HEK293 (cell line): ENCODE data around the gene OR2T8.

Experiments used
- CTCF ChIA-PET: fragments of 350-600 bp; formaldehyde crosslinking; extraction: SDS; loops from one replicate; lab custom pipeline; 2021; ENCODE audit warnings: antibody characterized with exemption; lab: Yijun Ruan, JAX
- POLR2A ChIA-PET: fragments of 300-600 bp; formaldehyde crosslinking; extraction: SDS; loops from one replicate; lab custom pipeline; 2020; ENCODE audit warnings: antibody characterized with exemption, inconsistent platforms; lab: Yijun Ruan, JAX
- H3K27ac ChIP-seq: fragments of 200-500 bp; sonication (Bioruptor generic); 2 replicates; pipeline ENCODE4 v1.5.1; 2014; ENCODE audit warnings: low read depth, low read length, control low read depth, inconsistent platforms; ENCODE audit errors: extremely low read depth
- H3K36me3 ChIP-seq, 2 experiments: fragments of 200-500 bp in 1 of 2; sonication (Bioruptor generic) in 1 of 2; 1 replicate in 1 of 2; 2 replicates in 1 of 2; pipeline ENCODE4 v1.5.1; 2014 to 2017; ENCODE audit warnings: inconsistent platforms in 2 of 2, low read length in 2 of 2; ENCODE audit not compliant: control insufficient read depth in 2 of 2, insufficient read depth in 1 of 2
- H3K4me1 ChIP-seq: fragments of 200-500 bp; sonication (Bioruptor generic); 2 replicates; pipeline ENCODE4 v1.5.1; 2014; ENCODE audit warnings: mild to moderate bottlenecking, low read length, inconsistent platforms; ENCODE audit not compliant: control insufficient read depth, insufficient read depth
- H3K4me3 ChIP-seq: 2 replicates; pipeline ENCODE4 v1.5.1; 2011; ENCODE audit warnings: low read depth, mild to moderate bottlenecking, control low read depth, low read length, moderate library complexity
- H3K9me3 ChIP-seq: fragments of 200-500 bp; sonication (Bioruptor generic); 2 replicates; pipeline ENCODE4 v1.5.1; 2014; ENCODE audit warnings: low read depth, low read length, inconsistent platforms; ENCODE audit not compliant: control insufficient read depth, insufficient read depth
- GLI2 ChIP-seq: fragments of 450-650 bp; formaldehyde crosslinking; IDR thresholded peaks from 2 replicates; pipeline ENCODE4; 2017; ENCODE audit warnings: missing biosample characterization, missing genetic modification characterization, low read depth, borderline replicate concordance
- HIC1 ChIP-seq: fragments of 450-650 bp; formaldehyde crosslinking; IDR thresholded peaks from 2 replicates; pipeline ENCODE4 v1.5.1; 2016; ENCODE audit warnings: missing biosample characterization, missing genetic modification characterization
- HOXC10 ChIP-seq: sonication (generic); formaldehyde crosslinking; IDR thresholded peaks from 2 replicates; pipeline ENCODE4 v1.8.1; 2023; ENCODE audit warnings: mild to moderate bottlenecking, missing genetic modification reagents
- KLF9 ChIP-seq: fragments of 450-650 bp; formaldehyde crosslinking; IDR thresholded peaks from 2 replicates; pipeline ENCODE4 v1.5.1; 2016; ENCODE audit warnings: missing biosample characterization, missing genetic modification characterization, low read depth
- MEIS1 ChIP-seq: sonication (generic); formaldehyde crosslinking; IDR thresholded peaks from 2 replicates; pipeline ENCODE4 v1.8.1; 2022; ENCODE audit warnings: missing genetic modification reagents, mild to moderate bottlenecking, borderline replicate concordance
- MYNN ChIP-seq: fragments of 450-650 bp; formaldehyde crosslinking; IDR thresholded peaks from 2 replicates; pipeline ENCODE4 v1.5.1; 2016; ENCODE audit warnings: missing biosample characterization, missing genetic modification characterization, borderline replicate concordance
- OVOL3 ChIP-seq: fragments of 450-650 bp; formaldehyde crosslinking; IDR thresholded peaks from 2 replicates; pipeline ENCODE4 v1.5.1; 2016; ENCODE audit warnings: missing biosample characterization, missing genetic modification characterization
- ZFP3 ChIP-seq: fragments of 450-650 bp; formaldehyde crosslinking; IDR thresholded peaks from 2 replicates; pipeline ENCODE4 v1.5.1; 2016; ENCODE audit warnings: low read depth, missing biosample characterization, missing genetic modification characterization
- ZFP37 ChIP-seq: fragments of 450-650 bp; formaldehyde crosslinking; IDR thresholded peaks from 2 replicates; pipeline ENCODE4 v1.5.1; 2016; ENCODE audit warnings: missing biosample characterization, missing genetic modification characterization
- ZFP69B ChIP-seq: fragments of 450-650 bp; formaldehyde crosslinking; IDR thresholded peaks from 2 replicates; pipeline ENCODE4 v1.5.1; 2016; ENCODE audit warnings: missing biosample characterization, missing genetic modification characterization
- ZNF133 ChIP-seq: fragments of 450-650 bp; formaldehyde crosslinking; IDR thresholded peaks from 2 replicates; pipeline ENCODE4 v1.5.1; 2016; ENCODE audit warnings: missing biosample characterization, missing genetic modification characterization
- ZNF26 ChIP-seq: fragments of 450-650 bp; formaldehyde crosslinking; IDR thresholded peaks from 2 replicates; pipeline ENCODE4 v1.5.1; 2016; ENCODE audit warnings: missing biosample characterization, missing genetic modification characterization
- ZNF292 ChIP-seq: fragments of 450-650 bp; formaldehyde crosslinking; IDR thresholded peaks from 2 replicates; pipeline ENCODE4 v1.5.1; 2016; ENCODE audit warnings: low read depth, missing biosample characterization, missing genetic modification characterization, borderline replicate concordance
- ZNF521 ChIP-seq: fragments of 450-650 bp; formaldehyde crosslinking; IDR thresholded peaks from 2 replicates; pipeline ENCODE4 v1.5.1; 2017; ENCODE audit warnings: missing biosample characterization, mild to moderate bottlenecking, missing genetic modification characterization
- ZNF530 ChIP-seq: fragments of 450-650 bp; formaldehyde crosslinking; IDR thresholded peaks from 2 replicates; pipeline ENCODE4 v1.5.1; 2016; ENCODE audit warnings: low read depth, missing biosample characterization, missing genetic modification characterization
- ZNF596 ChIP-seq: fragments of 450-650 bp; IDR thresholded peaks from 2 replicates; pipeline ENCODE4 v1.5.0; 2018; ENCODE audit warnings: missing biosample characterization, mild to moderate bottlenecking, missing genetic modification characterization, moderate library complexity
- ZNF785 ChIP-seq: fragments of 450-650 bp; formaldehyde crosslinking; IDR thresholded peaks from 2 replicates; pipeline ENCODE4 v1.5.1; 2016; ENCODE audit warnings: missing biosample characterization, missing genetic modification characterization
- ZNF792 ChIP-seq: fragments of 450-650 bp; formaldehyde crosslinking; IDR thresholded peaks from 2 replicates; pipeline ENCODE4 v1.5.1; 2016; ENCODE audit warnings: missing biosample characterization, missing genetic modification characterization
- TF ChIP-seq, protein P1 (sequence below): fragments of 450-650 bp; formaldehyde crosslinking; IDR thresholded peaks from 2 replicates; pipeline ENCODE4 v1.5.1; 2016; ENCODE audit warnings: missing biosample characterization, missing genetic modification characterization
- TF ChIP-seq, protein P2 (sequence below): fragments of 450-650 bp; formaldehyde crosslinking; IDR thresholded peaks from 2 replicates; pipeline ENCODE4 v1.5.1; 2016; ENCODE audit warnings: missing biosample characterization, missing genetic modification characterization

OR2T8 gene

GRCh38 chr1:247908766-247909165 is 11.3 kb upstream of the OR2T8 start (continued):
- TF ChIP-seq ZNF596 (tag by site-specific recombination) (no peak), KLF9 (tag by site-specific recombination) (no peak), ZNF785 (no peak), HOXC10 (CRISPR knock-in tag) (no peak), ZNF521 (tag by site-specific recombination) (no peak), ZFP3 (tag by site-specific recombination) (no peak), ZFP69B (tag by site-specific recombination) (no peak)

DNA sequence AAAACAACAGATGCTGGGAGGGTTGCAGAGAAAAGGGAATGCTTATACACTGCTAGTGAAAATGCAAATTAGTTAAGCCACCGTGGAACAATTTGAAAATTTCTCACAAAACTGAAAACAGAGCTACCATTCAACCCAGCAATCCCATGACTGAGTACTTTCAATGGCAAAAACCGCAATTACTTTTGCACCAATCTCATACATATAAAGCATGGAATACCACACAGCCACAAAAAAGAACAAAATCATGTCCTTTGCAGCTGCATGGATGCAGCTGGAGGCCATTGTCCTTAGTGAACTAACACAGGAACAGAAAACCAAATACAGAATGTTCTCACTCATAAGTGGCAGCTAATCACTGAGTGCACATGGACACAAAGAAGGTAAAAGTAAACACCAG is 6.3 kb upstream of the OR2T8 start:
- Histone ChIP-seq H3K4me3 (no peak overlapping the region), H3K4me1 (no peaks in the 10 kb centered on the region), H3K36me3 (no peaks in the 10 kb centered on the region), H3K27ac (no peak overlapping the region), H3K9me3 (no peaks in the 10 kb centered on the region)
- TF ChIP-seq ZNF133: no peak
- TF ChIP-seq ZNF792 (tag by site-specific recombination): no peak
- TF ChIP-seq, protein P1, sequence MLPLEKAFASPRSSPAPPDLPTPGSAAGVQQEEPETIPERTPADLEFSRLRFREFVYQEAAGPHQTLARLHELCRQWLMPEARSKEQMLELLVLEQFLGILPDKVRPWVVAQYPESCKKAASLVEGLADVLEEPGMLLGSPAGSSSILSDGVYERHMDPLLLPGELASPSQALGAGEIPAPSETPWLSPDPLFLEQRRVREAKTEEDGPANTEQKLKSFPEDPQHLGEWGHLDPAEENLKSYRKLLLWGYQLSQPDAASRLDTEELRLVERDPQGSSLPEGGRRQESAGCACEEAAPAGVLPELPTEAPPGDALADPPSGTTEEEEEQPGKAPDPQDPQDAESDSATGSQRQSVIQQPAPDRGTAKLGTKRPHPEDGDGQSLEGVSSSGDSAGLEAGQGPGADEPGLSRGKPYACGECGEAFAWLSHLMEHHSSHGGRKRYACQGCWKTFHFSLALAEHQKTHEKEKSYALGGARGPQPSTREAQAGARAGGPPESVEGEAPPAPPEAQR (tag by site-specific recombination): no peak
- no peak for TF ChIP-seq ZFP69B (tag by site-specific recombination)
- no peak for TF ChIP-seq ZFP37
- no peak for TF ChIP-seq ZNF530
- TF ChIP-seq HIC1: no peak
- no peak for TF ChIP-seq GLI2
- TF ChIP-seq, protein P2, sequence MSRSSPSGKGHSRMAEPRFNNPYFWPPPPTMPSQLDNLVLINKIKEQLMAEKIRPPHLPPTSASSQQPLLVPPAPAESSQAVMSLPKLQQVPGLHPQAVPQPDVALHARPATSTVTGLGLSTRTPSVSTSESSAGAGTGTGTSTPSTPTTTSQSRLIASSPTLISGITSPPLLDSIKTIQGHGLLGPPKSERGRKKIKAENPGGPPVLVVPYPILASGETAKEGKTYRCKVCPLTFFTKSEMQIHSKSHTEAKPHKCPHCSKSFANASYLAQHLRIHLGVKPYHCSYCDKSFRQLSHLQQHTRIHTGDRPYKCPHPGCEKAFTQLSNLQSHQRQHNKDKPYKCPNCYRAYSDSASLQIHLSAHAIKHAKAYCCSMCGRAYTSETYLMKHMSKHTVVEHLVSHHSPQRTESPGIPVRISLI: no peak
- no peak for TF ChIP-seq ZNF26 (tag by site-specific recombination)
- no peak for TF ChIP-seq MEIS1
- TF ChIP-seq MYNN (tag by site-specific recombination): no peak
- no peak for TF ChIP-seq OVOL3 (tag by site-specific recombination)
- no peak for TF ChIP-seq ZNF292 (tag by site-specific recombination)
- POLR2A ChIA-PET: no interaction called here
- CTCF ChIA-PET: no interaction called here
